Psoas muscle (tissue), 8 donors: ENCODE results near the gene KCNC3. TPM values are rescaled to one million over a fixed set of nuclear protein-coding genes. Genes with fewer than 3 reads are reported as not detected.

ENCODE experiments used
- ATAC-seq, 4 donors: fragments of 200-7000 bp; cut with Tn5 transposase; one replicate each; pipeline ENCODE4 v1.9.1; 2020; ENCODE audit warnings: moderate library complexity in 3 of 4, mild to moderate bottlenecking in 2 of 4
- DNase-seq, 2 donors: peaks; one replicate each; pipeline ENCODE4 v3.0.0-alpha.2; 2020
- H3K27ac ChIP-seq: fragments of 200-600 bp; one replicate; pipeline ENCODE4 v1.8.0; 2022
- H3K27me3 ChIP-seq, 3 donors: fragments of 200-600 bp in 1 of 3; one replicate each; pipeline versions ENCODE4 v1.6.1 to v1.8.0; 2013 to 2022; ENCODE audit warnings: low read length in 2 of 3, mild to moderate bottlenecking in 2 of 3, moderate library complexity in 1 of 3; ENCODE audit not compliant: insufficient read depth in 3 of 3
- H3K36me3 ChIP-seq, 2 donors: fragments of 200-600 bp in 1 of 2; one replicate each; pipeline versions ENCODE4 v1.6.1 to v1.8.0; 2013 to 2022; ENCODE audit warnings: low read depth in 1 of 2, mild to moderate bottlenecking in 1 of 2, moderate library complexity in 1 of 2; ENCODE audit not compliant: insufficient read depth in 1 of 2
- H3K4me1 ChIP-seq: fragments of 200-600 bp; one replicate; pipeline ENCODE4 v1.8.0; 2022
- H3K4me3 ChIP-seq: fragments of 200-600 bp; one replicate; pipeline ENCODE4 v1.8.0; 2022; ENCODE audit warnings: mild to moderate bottlenecking
- H3K9me3 ChIP-seq: fragments of 200-600 bp; one replicate; pipeline ENCODE4 v1.8.0; 2022
- CTCF ChIP-seq: fragments of 200-600 bp; IDR thresholded peaks from one replicate; pipeline ENCODE4 v1.8.0; 2022; ENCODE audit warnings: antibody characterized with exemption
- WGBS, 3 donors: extraction: QIAGEN DNeasy Blood & Tissue Kit; methylation state at CpG; one replicate each; pipeline versions ENCODE4 v1.1.6 to v1.1.7; 2013; 5-methylcytosine and 5-hydroxymethylcytosine counted together
- intact Hi-C, 2 donors: fragments of 100-400 bp; cut with DNase I; formaldehyde crosslinking; loops; one replicate each; pipeline versions ENCODE4 v1.11.0 to v1.14.2; 2022
- polyA plus RNA-seq, 3 donors: library from polyadenylated mRNA; stranded (reverse); fragments of 200-250 nt; gene quantifications; one replicate each; pipeline ENCODE4 v1.2.3, GENCODE V29; 2013
- total RNA-seq, 4 donors: library from RNA; stranded (reverse); fragmentation: NEBNext Ultra II Directional in 2 of 4; extraction: Animal tissue kit (Norgen Biotek cat#: 25700) in 2 of 4; gene quantifications; one replicate each; pipeline versions ENCODE4 v1.2.1 to v1.2.4, GENCODE V29; 2021 to 2023
- donor health status: healthy with polysubstance abuse.
- donor health status: DM: no; HTN: no; CAD: no; lungs with moderate emphysema.
- donor health status: Bipolar disorder and iron deficiency.
- donor health status: healthy.
- donor health status: DM: yes; HTN: yes; CAD: no.
- donor health status: DM: no; HTN: no; CAD: no.
- donor health status: DM: no; HTN: no; CAD: no.
- donor health status: DM: yes; HTN: yes; CAD: no.

Gene KCNC3
- total and polyA plus RNA-seq, 7 donors, result 0.10 to 2.4 (median 1.0) TPM

DNA sequence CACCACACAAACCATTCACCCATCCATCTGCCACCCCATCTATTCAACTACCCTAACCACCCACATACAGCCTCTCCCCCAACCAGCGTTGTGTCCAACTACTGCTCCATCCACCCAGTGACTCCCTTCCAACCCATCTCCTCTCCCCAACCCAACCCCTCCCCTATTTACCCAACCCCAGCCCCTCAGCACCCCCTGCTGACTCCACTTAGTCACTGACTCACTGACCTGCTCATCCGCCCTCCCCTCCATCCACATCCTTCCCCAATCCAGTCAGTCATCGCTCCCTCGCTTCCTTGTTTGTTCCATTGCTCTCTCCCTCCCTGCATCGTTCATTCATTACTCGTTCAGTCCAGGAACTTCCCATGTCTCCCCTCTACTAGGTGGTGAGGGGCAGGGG, 39.2 kb downstream of the KCNC3 start:
- peaks cover 7 to 93% of the 10 kb centered on the region in 2 donors for H3K36me3 ChIP-seq
- intact Hi-C loops, result loop anchor here in 1 of 2 donors (10.0 kb wide), 1 partner anchor 45 kb away; no protein-coding TSS in a partner anchor
- WGBS, 3 donors, result 70 to 73% (median 71%) methylated on average over 6 of the region's 6 CpGs
- no peak overlapping the region for H3K4me3 ChIP-seq
- H3K4me1 ChIP-seq, result no peaks in the 10 kb centered on the region
- no peak overlapping the region for H3K27ac ChIP-seq
- DNase-seq, result no peak
- H3K9me3 ChIP-seq, result peaks cover 12% of the 10 kb centered on the region
- no peaks in the 10 kb centered on the region for H3K27me3 ChIP-seq
- no peak for TF ChIP-seq CTCF
- no peak for ATAC-seq

GRCh38 chr19:50288954-50289353, 40.2 kb downstream of the KCNC3 start:
- no peak for TF ChIP-seq CTCF
- WGBS, 3 donors, result 88 to 92% (median 89%) methylated on average over 5 of the region's 5 CpGs
- intact Hi-C loops, result no loop called here
- no peak overlapping the region for H3K27ac ChIP-seq
- H3K4me3 ChIP-seq, result no peak overlapping the region
- peaks cover 7 to 95% of the 10 kb centered on the region in 2 donors for H3K36me3 ChIP-seq
- no peaks in the 10 kb centered on the region for H3K4me1 ChIP-seq
- no peak for DNase-seq
- ATAC-seq, result no peak
- no peaks in the 10 kb centered on the region for H3K27me3 ChIP-seq
- peaks cover 12% of the 10 kb centered on the region for H3K9me3 ChIP-seq

GRCh38 chr19:50287331-50287730, 41.8 kb downstream of the KCNC3 start:
- Histone ChIP-seq H3K27ac (no peak overlapping the region), H3K27me3 (no peaks in the 10 kb centered on the region), H3K36me3 (peaks cover 7 to 99% of the 10 kb centered on the region in 2 donors), H3K9me3 (peaks cover 12% of the 10 kb centered on the region), H3K4me3 (no peak overlapping the region), H3K4me1 (no peaks in the 10 kb centered on the region)
- DNase-seq, result no peak
- intact Hi-C loops, result no loop called here
- WGBS, 3 donors, result 87 to 95% (median 89%) methylated on average over 2 of the region's 2 CpGs
- no peak for ATAC-seq
- no peak for TF ChIP-seq CTCF

DNA sequence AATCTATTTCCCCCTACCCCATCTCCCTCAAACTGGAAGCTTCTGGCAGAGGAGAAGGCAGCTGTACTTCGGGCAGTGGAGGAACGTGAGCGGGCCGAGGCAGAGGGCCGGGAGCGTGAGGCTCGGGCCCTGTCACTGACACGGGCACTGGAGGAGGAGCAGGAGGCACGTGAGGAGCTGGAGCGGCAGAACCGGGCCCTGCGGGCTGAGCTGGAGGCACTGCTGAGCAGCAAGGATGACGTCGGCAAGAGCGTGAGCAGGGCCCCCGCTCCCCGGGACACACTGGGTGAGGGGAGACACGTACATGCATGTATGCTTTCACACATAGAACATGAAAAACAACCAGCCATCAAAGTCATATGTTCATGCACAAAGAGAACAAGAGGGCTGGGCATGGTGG, 42.7 kb downstream of the KCNC3 start:
- no peaks in the 10 kb centered on the region for H3K27me3 ChIP-seq
- H3K27ac ChIP-seq, result no peak overlapping the region
- H3K36me3 ChIP-seq, result peaks cover 7 to 100% of the 10 kb centered on the region in 2 donors
- intact Hi-C loops, result no loop called here
- H3K4me3 ChIP-seq, result no peak overlapping the region
- no peak for TF ChIP-seq CTCF
- H3K4me1 ChIP-seq, result no peaks in the 10 kb centered on the region
- DNase-seq (no peak), ATAC-seq (no peak)
- H3K9me3 ChIP-seq, result peaks cover 12% of the 10 kb centered on the region
- 93 to 97% (median 96%) methylated on average over 18 of the region's 18 CpGs for WGBS, 3 donors

- DNase-seq, result no peak
- intact Hi-C loops, result no loop called here
- Histone ChIP-seq H3K36me3 (peaks cover 7 to 100% of the 10 kb centered on the region in 2 donors), H3K27ac (no peak overlapping the region), H3K4me1 (no peaks in the 10 kb centered on the region), H3K9me3 (peaks cover 12% of the 10 kb centered on the region), H3K4me3 (no peak overlapping the region), H3K27me3 (no peaks in the 10 kb centered on the region)
- 81 to 89% (median 86%) methylated on average over 2 of the region's 2 CpGs for WGBS, 3 donors
- no peak for TF ChIP-seq CTCF
- ATAC-seq, result no peak
Observed at GRCh38 chr19:50285833-50286232, 43.3 kb downstream of the KCNC3 start.
